MV-4-11 (cell line): ENCODE measurements around the gene HEBP2.
"Not testable (repeated sequence)": the region's sequence is repeated elsewhere in the genome, so short reads cannot be mapped to it uniquely, and the experiment has no call there.

Experiments
- DNase-seq: peaks from one replicate; lab custom pipeline; 2025; lab: John Stamatoyannopoulos, UW

HEBP2 gene

GRCh38 chr6:138424004-138424904 is 20.2 kb downstream of the HEBP2 start:
- DNase-seq: no peak

- not testable (repeated sequence) for DNase-seq
These were observed 21.2 kb downstream of the HEBP2 start for GRCh38 chr6:138425256-138425655.

- no peak for DNase-seq
These were observed 22.6 kb downstream of the HEBP2 start for GRCh38 chr6:138426500-138427123.

- DNase-seq: no peak
These were observed 23.7 kb downstream of the HEBP2 start for GRCh38 chr6:138427701-138428100.

GRCh38 chr6:138428944-138429598 is 25.0 kb downstream of the HEBP2 start:
- peak; percentile 50 for DNase-seq

- no peak for DNase-seq
These were observed 25.7 kb downstream of the HEBP2 start for GRCh38 chr6:138429761-138430160.

GRCh38 chr6:138430361-138431145 is 26.5 kb downstream of the HEBP2 start:
- DNase-seq: no peak

- DNase-seq: peak; percentile 81
These were observed 27.4 kb downstream of the HEBP2 start for GRCh38 chr6:138431256-138432062.

GRCh38 chr6:138432063-138432356 is 28.0 kb downstream of the HEBP2 start:
- DNase-seq: no peak

GRCh38 chr6:138434096-138434495 is 30.1 kb downstream of the HEBP2 start:
- no peak for DNase-seq

- peak; percentile 87 for DNase-seq
These were observed 30.9 kb downstream of the HEBP2 start for GRCh38 chr6:138434925-138435324.

- no peak for DNase-seq
These were observed 35.5 kb downstream of the HEBP2 start for GRCh38 chr6:138439546-138439945.

GRCh38 chr6:138440296-138440695 is 36.3 kb downstream of the HEBP2 start:
- DNase-seq: no peak

GRCh38 chr6:138440758-138441357 is 36.8 kb downstream of the HEBP2 start:
- peak; percentile 81 for DNase-seq

- no peak for DNase-seq
These were observed 37.9 kb downstream of the HEBP2 start for GRCh38 chr6:138441965-138442364.

GRCh38 chr6:138442663-138443062 is 38.6 kb downstream of the HEBP2 start:
- no peak for DNase-seq

- no peak for DNase-seq
These were observed 40.0 kb downstream of the HEBP2 start for GRCh38 chr6:138443979-138444378.

GRCh38 chr6:138446821-138447220 is 42.8 kb downstream of the HEBP2 start:
- no peak for DNase-seq

GRCh38 chr6:138450445-138450844 is 46.4 kb downstream of the HEBP2 start:
- no peak for DNase-seq

- no peak for DNase-seq
These were observed 47.0 kb downstream of the HEBP2 start for GRCh38 chr6:138451043-138451442.
